DOHH2 (cell line): ENCODE results near the gene AEBP2.

ENCODE experiments used
- H3F3A ChIP-seq: fragments of 200-600 bp; sonication (generic), shearing (Covaris generic); 2 replicates; pipeline ENCODE4 v1.6.0; 2016; ENCODE audit warnings: antibody characterized with exemption, mild to moderate bottlenecking; ENCODE audit not compliant: control insufficient read depth, insufficient read depth
- H3K27ac ChIP-seq: fragments of 200-600 bp; sonication (generic); 2 replicates; pipeline ENCODE4 v1.5.1; 2014; ENCODE audit warnings: low read depth, mild to moderate bottlenecking, low read length, moderate library complexity
- H3K27me3 ChIP-seq: fragments of 200-600 bp; sonication (generic); 2 replicates; pipeline ENCODE4 v1.6.1; 2014; ENCODE audit warnings: mild to moderate bottlenecking, low read length, mixed read lengths; ENCODE audit not compliant: control insufficient read depth
- H3K36me3 ChIP-seq: fragments of 200-600 bp; sonication (generic); 2 replicates; pipeline ENCODE4 v1.6.1; 2014; ENCODE audit warnings: mild to moderate bottlenecking, low read length, moderate library complexity, mixed read lengths; ENCODE audit not compliant: control insufficient read depth
- H3K4me1 ChIP-seq: fragments of 200-600 bp; sonication (generic); 2 replicates; pipeline ENCODE4 v1.6.1; 2014; ENCODE audit warnings: mild to moderate bottlenecking, low read length, mixed read lengths; ENCODE audit not compliant: control insufficient read depth
- H3K4me2 ChIP-seq: fragments of 200-600 bp; sonication (generic); 2 replicates; pipeline ENCODE4 v1.6.0; 2014; ENCODE audit warnings: mild to moderate bottlenecking, low read length, moderate library complexity
- H3K4me3 ChIP-seq: fragments of 200-600 bp; sonication (generic); 2 replicates; pipeline ENCODE4 v1.5.1; 2014; ENCODE audit warnings: mild to moderate bottlenecking, low read length, mixed read lengths
- H3K79me2 ChIP-seq: fragments of 200-600 bp; sonication (generic); 2 replicates; pipeline ENCODE4 v1.6.1; 2014; ENCODE audit warnings: mild to moderate bottlenecking, low read length, mixed read lengths; ENCODE audit not compliant: control insufficient read depth
- H3K9me2 ChIP-seq: fragments of 200-600 bp; sonication (generic); replicated peaks from 2 replicates; pipeline ENCODE4 v1.6.1; 2014; ENCODE audit warnings: mild to moderate bottlenecking, low read length, mixed read lengths; ENCODE audit not compliant: control insufficient read depth
- H3K9me3 ChIP-seq: fragments of 200-600 bp; sonication (generic); 2 replicates; pipeline ENCODE4 v1.6.1; 2014; ENCODE audit warnings: antibody characterized with exemption, low read length, mixed read lengths; ENCODE audit not compliant: control insufficient read depth, insufficient read depth
- H4K20me1 ChIP-seq: fragments of 200-600 bp; sonication (generic); 2 replicates; pipeline ENCODE4 v1.6.0; 2014; ENCODE audit warnings: low read depth, mild to moderate bottlenecking, antibody characterized with exemption, low read length, moderate library complexity; ENCODE audit not compliant: control insufficient read depth, insufficient read depth
- CTCF ChIP-seq: fragments of 200-600 bp; sonication (generic); IDR thresholded peaks from one replicate; pipeline ENCODE4 v1.5.1; 2014; ENCODE audit warnings: antibody characterized with exemption, mild to moderate bottlenecking, low read depth, low read length; ENCODE audit not compliant: poor library complexity, severe bottlenecking
- EZH2phosphoT487 ChIP-seq: fragments of 200-600 bp; sonication (generic); IDR thresholded peaks from 2 replicates; pipeline ENCODE4 v1.6.1; 2017; ENCODE audit warnings: borderline replicate concordance, mild to moderate bottlenecking, antibody characterized with exemption, low read length, moderate library complexity, mixed read lengths

Gene AEBP2

DNA sequence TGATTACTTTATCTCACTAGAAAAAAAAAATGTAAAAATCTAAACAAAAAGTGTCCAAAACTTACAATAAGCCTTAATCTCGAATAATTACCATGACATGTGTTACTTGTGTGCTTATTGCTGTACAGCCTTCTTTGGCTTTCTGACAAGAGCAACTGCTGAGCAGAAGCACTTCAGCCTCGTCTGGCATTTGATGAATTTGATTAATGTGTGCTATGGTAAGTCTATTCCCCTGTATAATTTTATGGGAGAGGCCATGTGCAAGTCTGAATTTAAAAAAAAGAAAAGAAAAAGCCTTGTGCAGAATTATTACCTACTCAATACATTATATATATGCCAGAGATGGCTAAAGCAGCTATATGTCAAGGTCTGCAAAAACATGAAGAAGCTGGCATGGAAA is 113.9 kb downstream of the AEBP2 start:
- Histone ChIP-seq H3K27ac (no peak overlapping the region), H3K36me3 (no peaks in the 10 kb centered on the region), H3K79me2 (no peaks in the 10 kb centered on the region), H3F3A (no peaks in the 10 kb centered on the region), H3K4me1 (no peaks in the 10 kb centered on the region), H3K4me3 (no peak overlapping the region), H3K27me3 (no peaks in the 10 kb centered on the region), H3K4me2 (no peak overlapping the region), H3K9me2 (no peaks in the 10 kb centered on the region), H3K9me3 (no peaks in the 10 kb centered on the region), H4K20me1 (no peaks in the 10 kb centered on the region)
- TF ChIP-seq CTCF (no peak), EZH2phosphoT487 (no peak)

- Histone ChIP-seq H3K36me3 (no peaks in the 10 kb centered on the region), H3K9me3 (no peaks in the 10 kb centered on the region), H3K4me1 (no peaks in the 10 kb centered on the region), H3K79me2 (no peaks in the 10 kb centered on the region), H3K4me3 (no peak overlapping the region), H3K4me2 (no peak overlapping the region), H3F3A (no peaks in the 10 kb centered on the region), H3K27ac (no peak overlapping the region), H3K9me2 (no peaks in the 10 kb centered on the region), H3K27me3 (no peaks in the 10 kb centered on the region), H4K20me1 (no peaks in the 10 kb centered on the region)
- no peak for TF ChIP-seq CTCF
Observed at GRCh38 chr12:19561411-19561961, 122.2 kb downstream of the AEBP2 start.
